Heart left ventricle (tissue), 16 donors: ENCODE data around the gene CRY2. TPM values are rescaled to one million over a fixed set of nuclear protein-coding genes. Genes with fewer than 3 reads are reported as not detected.

Experiments used
- ATAC-seq, 4 donors: fragments of 200-7000 bp; cut with Tn5 transposase; one replicate each; pipeline ENCODE4 v1.9.1; 2020 to 2022; ENCODE audit warnings: moderate library complexity in 4 of 4, mild to moderate bottlenecking in 3 of 4, moderate number of reproducible peaks in 1 of 4
- DNase-seq, 5 donors: peaks; one replicate each; pipeline ENCODE4 v3.0.0-alpha.2; 2020
- H3K27ac ChIP-seq, 12 donors: fragments of 200-600 bp; sonication (generic) in 4 of 12; one replicate each; pipeline versions ENCODE4 v1.5.0 to v1.8.0; 2016 to 2022; ENCODE audit warnings: mild to moderate bottlenecking in 2 of 12
- H3K27me3 ChIP-seq, 9 donors: fragments of 200-600 bp; sonication (generic) in 2 of 9; one replicate each; pipeline versions ENCODE4 v1.5.1 to v1.8.0; 2016 to 2022; ENCODE audit warnings: mild to moderate bottlenecking in 3 of 9
- H3K36me3 ChIP-seq, 9 donors: fragments of 200-600 bp; sonication (generic) in 2 of 9; one replicate each; pipeline versions ENCODE4 v1.5.0 to v1.8.0; 2018 to 2022; ENCODE audit warnings: mild to moderate bottlenecking in 2 of 9
- H3K4me1 ChIP-seq, 12 donors: fragments of 200-600 bp; sonication (generic) in 4 of 12; one replicate each; pipeline versions ENCODE4 v1.5.0 to v1.8.0; 2016 to 2022; ENCODE audit warnings: mild to moderate bottlenecking in 3 of 12
- H3K4me3 ChIP-seq, 12 donors: fragments of 200-600 bp; sonication (generic) in 4 of 12; one replicate each; pipeline versions ENCODE4 v1.5.0 to v1.8.0; 2017 to 2022; ENCODE audit warnings: mild to moderate bottlenecking in 9 of 12, moderate library complexity in 4 of 12
- H3K9me3 ChIP-seq, 12 donors: fragments of 200-600 bp; sonication (generic) in 4 of 12; one replicate each; pipeline versions ENCODE4 v1.5.0 to v1.8.0; 2016 to 2022; ENCODE audit warnings: mild to moderate bottlenecking in 1 of 12
- POLR2A ChIP-seq, 2 donors: fragments of 450-650 bp; IDR thresholded peaks; one replicate each; pipeline ENCODE4 v1.6.1; 2017; ENCODE audit warnings: antibody characterized with exemption in 2 of 2, mild to moderate bottlenecking in 2 of 2, moderate library complexity in 2 of 2
- WGBS, 4 donors: extraction: QIAGEN DNeasy Blood & Tissue Kit in 2 of 4; methylation state at CpG; one replicate each; pipeline versions ENCODE4 v1.1.5 to v1.1.7; 2013 to 2018; 5-methylcytosine and 5-hydroxymethylcytosine counted together
- intact Hi-C, 10 donors: fragments of 100-400 bp; cut with DNase I; formaldehyde crosslinking; loops; one replicate each; pipeline versions ENCODE4 v1.11.1 to v1.14.2; 2022
- polyA plus RNA-seq, 2 donors: library from polyadenylated mRNA; stranded (reverse); fragments of 200-250 nt; gene quantifications; one replicate each; pipeline ENCODE4 v1.2.3, GENCODE V29; 2013
- total RNA-seq, 9 donors: library from RNA; depleted of rRNA in 2 of 9; stranded (reverse); fragments of >200 nt in 2 of 9; fragmentation: NEBNext Ultra II Directional in 3 of 9; extraction: Animal tissue kit (Norgen Biotek cat#: 25700) in 3 of 9; gene quantifications; one replicate each; pipeline versions ENCODE4 v1.1.0 to v1.2.4, GENCODE V29; 2016 to 2023
- TF ChIP-seq, protein P1 (sequence below), 12 donors: fragments of 200-600 bp; sonication (generic) in 4 of 12; IDR thresholded peaks; one replicate each; pipeline versions ENCODE4 v1.5.0 to v1.8.0; 2018 to 2022; ENCODE audit warnings: antibody characterized with exemption in 12 of 12, mild to moderate bottlenecking in 5 of 12
- donor health status: ischemic (EF 13 %, LVEDD 7.1; RV severe dilation, severe dysfunction).
- donor health status: healthy with polysubstance abuse.
- donor health status: DM: no; HTN: yes; CAD: no.
- donor health status: DM: no; HTN: no; CAD: no.
- donor health status: ischemic (EF 25% LVEDD 6.9; RV normal size, moderate dysfunction).
- donor health status: ischemic (EF 25% LVEDD 5.7; RV mildly dilated, moderate dysfunction).
- donor health status: healthy.
- donor health status: DM: yes; HTN: yes; CAD: no.
- donor health status: ischemic (EF 35%, LVEDD 5.7; RV mildly dilated, moderate dysfunction).
- donor health status: nonischemic (EF 11% LVEDD 7.7; RV severe dilation, severe dysfunction).
- donor health status: DM: yes; HTN: yes; CAD: no.
- donor health status: PGD.
- donor health status: ischemic (EF 29% LVEDD 5.4; RV normal size, mild dysfunction).
- donor health status: nonischemic (EF 23%, LVEDD 6.1; RV moderate dilation, normal function).

Gene CRY2
- total and polyA plus RNA-seq, 11 donors: 23.2 to 132 (median 70.3) TPM

DNA sequence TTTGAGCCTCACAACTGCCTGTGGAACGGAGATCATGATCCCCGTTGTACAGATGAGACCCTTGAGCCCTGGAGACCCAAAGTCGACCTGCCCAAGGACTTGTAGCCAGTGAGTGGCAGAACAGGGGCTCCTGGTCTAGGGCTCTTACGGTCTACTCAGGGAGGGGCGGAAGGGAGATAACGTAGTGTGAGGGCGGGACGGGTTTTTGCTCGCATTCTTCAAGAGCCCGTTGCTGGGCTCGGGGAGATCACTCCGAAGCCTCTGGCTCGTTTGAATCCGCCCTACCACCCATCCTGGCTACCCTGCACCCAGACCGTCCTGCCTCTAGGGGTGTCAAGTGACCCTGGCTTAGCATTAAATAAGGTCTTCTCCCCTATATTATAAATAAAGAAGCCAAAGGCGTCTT, 639 bp downstream of the CRY2 start:
- peaks cover 8 to 70% (median 51%) of the 10 kb centered on the region in 12 donors for H3K4me1 ChIP-seq
- no peaks in the 10 kb centered on the region for H3K9me3 ChIP-seq
- peaks cover 0 to 2% (median 0%) of the 10 kb centered on the region in 9 donors for H3K36me3 ChIP-seq
- 1 to 2% (median 1%) methylated on average over 11 to 16 of the region's 16 CpGs for WGBS, 4 donors
- peak in 3 of 4 donors; percentile 22 to 32 (median 29) for ATAC-seq
- H3K4me3 ChIP-seq: peak overlapping the region; percentile 73 to 97 (median 90)
- TF ChIP-seq POLR2A (IDR thresholded peaks at IDR 0.05): no peak
- TF ChIP-seq, protein P1, sequence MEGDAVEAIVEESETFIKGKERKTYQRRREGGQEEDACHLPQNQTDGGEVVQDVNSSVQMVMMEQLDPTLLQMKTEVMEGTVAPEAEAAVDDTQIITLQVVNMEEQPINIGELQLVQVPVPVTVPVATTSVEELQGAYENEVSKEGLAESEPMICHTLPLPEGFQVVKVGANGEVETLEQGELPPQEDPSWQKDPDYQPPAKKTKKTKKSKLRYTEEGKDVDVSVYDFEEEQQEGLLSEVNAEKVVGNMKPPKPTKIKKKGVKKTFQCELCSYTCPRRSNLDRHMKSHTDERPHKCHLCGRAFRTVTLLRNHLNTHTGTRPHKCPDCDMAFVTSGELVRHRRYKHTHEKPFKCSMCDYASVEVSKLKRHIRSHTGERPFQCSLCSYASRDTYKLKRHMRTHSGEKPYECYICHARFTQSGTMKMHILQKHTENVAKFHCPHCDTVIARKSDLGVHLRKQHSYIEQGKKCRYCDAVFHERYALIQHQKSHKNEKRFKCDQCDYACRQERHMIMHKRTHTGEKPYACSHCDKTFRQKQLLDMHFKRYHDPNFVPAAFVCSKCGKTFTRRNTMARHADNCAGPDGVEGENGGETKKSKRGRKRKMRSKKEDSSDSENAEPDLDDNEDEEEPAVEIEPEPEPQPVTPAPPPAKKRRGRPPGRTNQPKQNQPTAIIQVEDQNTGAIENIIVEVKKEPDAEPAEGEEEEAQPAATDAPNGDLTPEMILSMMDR (IDR thresholded peaks at IDR 0.05): peak in 2 of 12 donors; percentile 13 to 19
- DNase-seq: peak in 4 of 5 donors; percentile 57 to 65 (median 64)
- intact Hi-C loops: loop anchor here (1.0 to 10.0 kb wide), 11 partner anchors 11 to 267 kb away; partner anchors contain the start of genes PEX16 (in 4 of the 10) and SLC35C1 (in 3 of the 10)
- H3K27me3 ChIP-seq: no peaks in the 10 kb centered on the region
- H3K27ac ChIP-seq: peak overlapping the region; percentile 83 to 99 (median 96)

DNA sequence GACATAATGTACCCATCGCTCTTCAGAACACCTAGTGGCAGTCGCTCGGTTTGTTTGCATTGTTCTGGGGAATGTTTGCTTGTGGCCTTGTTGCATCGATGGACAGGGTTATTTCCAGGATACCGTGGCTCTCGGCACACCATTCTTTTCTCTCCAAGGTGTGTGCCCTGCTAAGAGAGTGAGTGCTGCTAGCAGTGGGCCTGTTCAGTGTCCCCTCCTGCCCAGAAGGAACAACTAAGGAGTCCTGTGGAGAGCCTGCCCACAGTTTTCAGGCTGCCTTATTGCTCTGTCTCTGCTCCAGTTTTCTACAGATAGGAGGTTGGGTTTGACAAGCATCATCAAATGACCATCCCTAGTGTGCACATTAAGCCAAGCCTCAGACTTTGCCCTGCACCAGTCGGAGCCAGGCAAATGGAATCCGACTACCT, 1.4 kb downstream of the CRY2 start:
- 30 to 49% (median 41%) methylated on average over 7 to 8 of the region's 8 CpGs for WGBS, 4 donors
- peaks cover 8 to 71% (median 57%) of the 10 kb centered on the region in 12 donors for H3K4me1 ChIP-seq
- no peak for TF ChIP-seq POLR2A (IDR thresholded peaks at IDR 0.05)
- TF ChIP-seq, protein P1 (IDR thresholded peaks at IDR 0.05): no peak

DNA sequence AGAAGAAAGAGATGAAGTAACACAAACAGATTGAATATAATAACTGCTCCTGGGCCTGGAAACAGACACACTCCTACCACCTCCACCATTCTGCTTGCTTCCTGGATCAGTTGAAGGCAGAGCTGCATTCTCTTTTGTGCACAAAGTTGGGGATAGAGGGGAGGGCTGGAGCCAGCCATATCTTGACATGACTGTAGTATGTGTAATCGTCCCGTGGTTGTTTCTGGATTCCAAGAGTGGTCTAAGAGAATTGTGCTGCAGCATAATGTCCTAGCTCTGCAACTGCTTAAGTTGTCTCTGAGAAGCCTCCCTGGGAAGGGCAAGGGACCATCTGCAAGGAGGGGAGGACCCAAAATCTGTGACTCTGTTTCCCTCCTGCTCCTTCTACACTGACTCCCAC, 3.2 kb downstream of the CRY2 start:
- Histone ChIP-seq H3K4me3 (peak overlapping the region in 3 of 12 donors; percentile 88 to 97 (median 92)), H3K27ac (peak overlapping the region in 10 of 12 donors; percentile 82 to 99 (median 94)), H3K4me1 (peaks cover 8 to 86% (median 73%) of the 10 kb centered on the region in 12 donors), H3K27me3 (no peaks in the 10 kb centered on the region), H3K36me3 (peaks cover 0 to 5% (median 2%) of the 10 kb centered on the region in 9 donors), H3K9me3 (no peaks in the 10 kb centered on the region)
- intact Hi-C loops: no loop called here
- ATAC-seq (no peak), DNase-seq (no peak)
- TF ChIP-seq, protein P1 (IDR thresholded peaks at IDR 0.05): no peak
- no peak for TF ChIP-seq POLR2A (IDR thresholded peaks at IDR 0.05)
- 37 to 52% (median 42%) methylated on average over 2 of the region's 2 CpGs for WGBS, 4 donors

More for the DNA sequence above, 1.4 kb downstream of the CRY2 start:
- H3K27me3 ChIP-seq: no peaks in the 10 kb centered on the region
- peak overlapping the region in 10 of 12 donors; percentile 92 to 99 (median 96) for H3K27ac ChIP-seq
- peaks cover 0 to 4% (median 0%) of the 10 kb centered on the region in 9 donors for H3K36me3 ChIP-seq
- DNase-seq: no peak
- intact Hi-C loops: loop anchor here in 8 of 10 donors (5.0 to 10.0 kb wide), 5 partner anchors 41 to 266 kb away; partner anchors contain the start of genes PEX16 (in 3 of the 8) and SLC35C1 (in 1 of the 8)
- H3K4me3 ChIP-seq: peak overlapping the region; percentile 1 to 97 (median 90)
- no peak for ATAC-seq
- no peaks in the 10 kb centered on the region for H3K9me3 ChIP-seq

DNA sequence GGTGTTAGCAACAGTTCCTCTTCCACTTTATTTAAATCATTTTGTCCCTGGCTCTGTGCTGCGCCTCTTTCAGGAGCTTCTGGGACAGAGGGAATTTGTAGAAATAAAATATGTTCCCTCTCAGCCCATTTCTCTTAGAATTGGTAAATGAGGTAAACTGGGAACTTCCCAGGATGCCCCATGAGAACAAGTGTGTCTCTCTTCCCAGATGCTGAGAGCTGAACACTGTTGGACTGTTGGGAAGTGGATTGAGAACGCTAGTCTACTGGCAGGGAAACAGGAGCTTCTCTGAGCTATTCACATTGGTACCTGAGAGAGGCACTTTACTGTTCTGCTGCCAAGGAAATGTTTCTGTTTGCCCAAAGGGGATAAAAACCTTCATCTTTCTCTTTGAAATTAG, 4.0 kb downstream of the CRY2 start:
- TF ChIP-seq POLR2A (IDR thresholded peaks at IDR 0.05): no peak
- TF ChIP-seq, protein P1 (IDR thresholded peaks at IDR 0.05): no peak
- intact Hi-C loops: no loop called here
- Histone ChIP-seq H3K4me3 (peak overlapping the region in 4 of 12 donors; percentile 5 to 92 (median 54)), H3K4me1 (peaks cover 12 to 90% (median 78%) of the 10 kb centered on the region in 12 donors), H3K27me3 (no peaks in the 10 kb centered on the region), H3K9me3 (no peaks in the 10 kb centered on the region), H3K27ac (peak overlapping the region; percentile 38 to 99 (median 90)), H3K36me3 (peaks cover 0 to 13% (median 10%) of the 10 kb centered on the region in 9 donors)
- ATAC-seq: no peak
- WGBS, 4 donors: 50 to 66% (median 60%) methylated on average over 2 of the region's 2 CpGs
- no peak for DNase-seq
